Tibial nerve (tissue), 4 donors: ENCODE results near the gene REXO1. TPM values are rescaled to one million over a fixed set of nuclear protein-coding genes. Genes with fewer than 3 reads are reported as not detected.
A peak's percentile ranks its signal among the peaks of the same experiment; 100 is the strongest.

Source experiments
- DNase-seq, 2 donors: peaks; one replicate each; pipeline ENCODE4 v3.0.0-alpha.2; 2019; ENCODE audit warnings: low spot score in 2 of 2
- H3K27ac ChIP-seq, 4 donors: fragments of 200-600 bp; sonication (generic) in 3 of 4; one replicate each; pipeline ENCODE4 v1.5.1; 2017 to 2019; ENCODE audit warnings: mild to moderate bottlenecking in 1 of 4
- H3K27me3 ChIP-seq, 2 donors: fragments of 200-600 bp; sonication (generic) in 1 of 2; one replicate each; pipeline versions ENCODE4 v1.5.1 to v1.6.0; 2017 to 2019
- H3K36me3 ChIP-seq, 3 donors: fragments of 200-600 bp; sonication (generic); one replicate each; pipeline ENCODE4 v1.5.1; 2018 to 2019
- H3K4me1 ChIP-seq, 4 donors: fragments of 200-600 bp; sonication (generic) in 3 of 4; one replicate each; pipeline ENCODE4 v1.5.1; 2017 to 2019
- H3K4me3 ChIP-seq, 4 donors: fragments of 200-600 bp; sonication (generic) in 3 of 4; one replicate each; pipeline ENCODE4 v1.5.1; 2017 to 2019; ENCODE audit warnings: mild to moderate bottlenecking in 1 of 4, moderate library complexity in 1 of 4
- H3K9me3 ChIP-seq, 4 donors: fragments of 200-600 bp; sonication (generic) in 3 of 4; one replicate each; pipeline ENCODE4 v1.5.1; 2017 to 2019
- CTCF ChIP-seq, 5 experiments: fragments of 200-600 bp in 3 of 5; fragments of 450-650 bp in 2 of 5; sonication (generic) in 3 of 5; IDR thresholded peaks; one replicate each; pipeline ENCODE4 v1.5.1; 2016 to 2019; ENCODE audit warnings: antibody characterized with exemption in 5 of 5, mild to moderate bottlenecking in 3 of 5, moderate library complexity in 2 of 5
- EP300 ChIP-seq, 2 donors: sonication (generic); formaldehyde crosslinking; IDR thresholded peaks; one replicate each; pipeline ENCODE4 v1.6.1; 2017; ENCODE audit warnings: antibody characterized with exemption in 2 of 2, mild to moderate bottlenecking in 1 of 2
- POLR2A ChIP-seq, 2 donors: fragments of 450-650 bp; IDR thresholded peaks; one replicate each; pipeline ENCODE4 v1.6.1; 2017; ENCODE audit warnings: antibody characterized with exemption in 2 of 2, mild to moderate bottlenecking in 2 of 2, moderate library complexity in 2 of 2
- WGBS, 2 donors: methylation state at CpG; one replicate each; pipeline ENCODE4 v1.1.5; 2018; 5-methylcytosine and 5-hydroxymethylcytosine counted together
- total RNA-seq, 4 donors: library from RNA; depleted of rRNA; stranded (reverse); fragments of >200 nt; gene quantifications; one replicate each; pipeline ENCODE4 v1.1.0, GENCODE V29; 2016

REXO1 gene
- total RNA-seq, 4 donors from 2014 or later: 17.9 to 87.3 (median 31.1) TPM

- 7 to 9% methylated on average over 12 of the region's 12 CpGs for WGBS, 2 donors
- Histone ChIP-seq H3K4me1 (peaks cover 6 to 71% (median 45%) of the 10 kb centered on the region in 4 donors), H3K9me3 (no peaks in the 10 kb centered on the region), H3K27me3 (no peaks in the 10 kb centered on the region), H3K36me3 (peaks cover 0 to 18% (median 0%) of the 10 kb centered on the region in 3 donors), H3K4me3 (peak overlapping the region; percentile 69 to 92 (median 80)), H3K27ac (peak overlapping the region in 3 of 4 donors; percentile 98 to 100 (median 98))
- no peak for TF ChIP-seq CTCF (IDR thresholded peaks at IDR 0.05)
- TF ChIP-seq EP300 (IDR thresholded peaks at IDR 0.05): no peak
- TF ChIP-seq POLR2A (IDR thresholded peaks at IDR 0.05): no peak
- no peak for DNase-seq
Observed at GRCh38 chr19:1847348-1847683, 967 bp downstream of the REXO1 start.

- Histone ChIP-seq H3K4me1 (peaks cover 6 to 71% (median 41%) of the 10 kb centered on the region in 4 donors), H3K27me3 (no peaks in the 10 kb centered on the region), H3K4me3 (peak overlapping the region in 2 of 4 donors; percentile 69 to 89), H3K27ac (peak overlapping the region in 1 of 4 donors; percentile 98), H3K36me3 (peaks cover 0 to 18% (median 0%) of the 10 kb centered on the region in 3 donors), H3K9me3 (no peaks in the 10 kb centered on the region)
- TF ChIP-seq POLR2A (IDR thresholded peaks at IDR 0.05): no peak
- no peak for TF ChIP-seq CTCF (IDR thresholded peaks at IDR 0.05)
- no peak for TF ChIP-seq EP300 (IDR thresholded peaks at IDR 0.05)
- 69 to 72% methylated on average over 29 of the region's 29 CpGs for WGBS, 2 donors
- DNase-seq: no peak
Observed at GRCh38 chr19:1846517-1847204, 1.6 kb downstream of the REXO1 start.

- DNase-seq: no peak
- 71 to 82% methylated on average over 6 to 9 of the region's 11 CpGs for WGBS, 2 donors
- TF ChIP-seq POLR2A (IDR thresholded peaks at IDR 0.05): no peak
- no peak for TF ChIP-seq EP300 (IDR thresholded peaks at IDR 0.05)
- no peak for TF ChIP-seq CTCF (IDR thresholded peaks at IDR 0.05)
Observed at GRCh38 chr19:1845642-1846041, 2.6 kb downstream of the REXO1 start.

GRCh38 chr19:1845125-1845515, 3.2 kb downstream of the REXO1 start:
- Histone ChIP-seq H3K27me3 (no peaks in the 10 kb centered on the region), H3K4me3 (no peak overlapping the region), H3K27ac (no peak overlapping the region), H3K36me3 (peaks cover 0 to 19% (median 0%) of the 10 kb centered on the region in 3 donors), H3K9me3 (no peaks in the 10 kb centered on the region), H3K4me1 (peaks cover 6 to 80% (median 45%) of the 10 kb centered on the region in 4 donors)
- no peak for DNase-seq
- 83 to 85% methylated on average over 14 to 16 of the region's 16 CpGs for WGBS, 2 donors
- no peak for TF ChIP-seq CTCF (IDR thresholded peaks at IDR 0.05)
- TF ChIP-seq EP300 (IDR thresholded peaks at IDR 0.05): no peak
- TF ChIP-seq POLR2A (IDR thresholded peaks at IDR 0.05): no peak

More at GRCh38 chr19:1845642-1846041, 2.6 kb downstream of the REXO1 start:
- Histone ChIP-seq H3K4me1 (peaks cover 6 to 75% (median 42%) of the 10 kb centered on the region in 4 donors), H3K36me3 (peaks cover 0 to 18% (median 0%) of the 10 kb centered on the region in 3 donors), H3K27ac (no peak overlapping the region), H3K9me3 (no peaks in the 10 kb centered on the region), H3K4me3 (no peak overlapping the region), H3K27me3 (no peaks in the 10 kb centered on the region)

GRCh38 chr19:1844513-1845124, 3.7 kb downstream of the REXO1 start:
- H3K9me3 ChIP-seq: no peaks in the 10 kb centered on the region
- no peak overlapping the region for H3K4me3 ChIP-seq
- peak overlapping the region in 1 of 4 donors; percentile 2 for H3K27ac ChIP-seq
- H3K36me3 ChIP-seq: peaks cover 0 to 24% (median 0%) of the 10 kb centered on the region in 3 donors
- TF ChIP-seq EP300 (IDR thresholded peaks at IDR 0.05) (no peak), POLR2A (IDR thresholded peaks at IDR 0.05) (no peak), CTCF (IDR thresholded peaks at IDR 0.05) (no peak)
- peaks cover 6 to 85% (median 47%) of the 10 kb centered on the region in 4 donors for H3K4me1 ChIP-seq
- no peaks in the 10 kb centered on the region for H3K27me3 ChIP-seq
- WGBS, 2 donors: 78 to 80% methylated on average over 6 of the region's 19 CpGs
- DNase-seq: no peak
